Stomach (tissue), 4 donors: ENCODE measurements around the gene SH3GL1.

ENCODE experiments used
- EP300 ChIP-seq: sonication (generic); formaldehyde crosslinking; IDR thresholded peaks from one replicate; pipeline ENCODE4 v1.6.1; 2017; ENCODE audit warnings: antibody characterized with exemption
- TF ChIP-seq, protein P1 (sequence below), 7 experiments: fragments of 450-650 bp in 4 of 7; fragments of 200-600 bp in 3 of 7; sonication (generic) in 3 of 7; IDR thresholded peaks; one replicate each; pipeline ENCODE4 v1.5.1; 2016 to 2019; ENCODE audit warnings: antibody characterized with exemption in 7 of 7, control low read depth in 2 of 7, mild to moderate bottlenecking in 1 of 7

DNA sequence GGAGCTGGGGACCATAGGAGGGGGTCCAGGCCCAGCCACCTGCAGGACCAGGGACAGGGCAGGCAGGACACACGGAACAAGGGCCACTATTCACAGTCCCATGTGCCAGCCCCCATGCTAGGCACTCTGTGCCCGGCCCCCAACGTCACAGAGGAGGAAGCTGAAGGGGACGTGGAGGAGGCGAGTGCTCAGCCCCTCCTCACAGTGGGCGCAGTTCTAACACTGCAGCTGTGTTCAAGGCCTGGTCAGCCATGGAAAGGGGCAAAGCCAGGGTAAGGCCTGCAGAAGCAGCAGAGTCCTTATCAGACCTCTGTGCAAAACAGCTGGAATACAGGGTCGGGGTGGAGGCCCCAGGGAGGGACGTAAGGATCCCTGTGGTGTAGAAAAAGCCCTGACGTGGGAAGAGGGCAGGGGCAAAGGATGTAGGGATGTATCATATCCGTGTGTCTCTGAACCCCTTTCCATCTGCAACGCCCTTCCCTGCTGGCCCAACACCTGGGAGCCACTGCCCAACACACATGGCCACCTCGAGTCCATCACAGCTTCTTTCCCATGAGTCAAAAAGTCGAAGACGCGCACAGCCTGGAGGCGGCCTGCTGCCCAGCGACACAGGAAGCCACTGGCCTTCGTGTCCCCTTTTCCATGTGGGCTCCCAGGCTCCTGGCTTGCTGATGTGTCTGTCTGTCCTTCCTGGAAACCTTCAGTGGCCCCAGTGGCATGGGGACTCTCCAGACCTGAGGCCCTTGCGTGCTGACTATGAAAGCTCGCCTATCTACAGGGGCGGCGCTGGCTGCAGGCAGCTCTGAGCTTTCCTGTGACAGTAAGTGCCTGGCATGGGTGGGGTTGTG lies 28.0 kb downstream of the SH3GL1 start:
- TF ChIP-seq, protein P1, sequence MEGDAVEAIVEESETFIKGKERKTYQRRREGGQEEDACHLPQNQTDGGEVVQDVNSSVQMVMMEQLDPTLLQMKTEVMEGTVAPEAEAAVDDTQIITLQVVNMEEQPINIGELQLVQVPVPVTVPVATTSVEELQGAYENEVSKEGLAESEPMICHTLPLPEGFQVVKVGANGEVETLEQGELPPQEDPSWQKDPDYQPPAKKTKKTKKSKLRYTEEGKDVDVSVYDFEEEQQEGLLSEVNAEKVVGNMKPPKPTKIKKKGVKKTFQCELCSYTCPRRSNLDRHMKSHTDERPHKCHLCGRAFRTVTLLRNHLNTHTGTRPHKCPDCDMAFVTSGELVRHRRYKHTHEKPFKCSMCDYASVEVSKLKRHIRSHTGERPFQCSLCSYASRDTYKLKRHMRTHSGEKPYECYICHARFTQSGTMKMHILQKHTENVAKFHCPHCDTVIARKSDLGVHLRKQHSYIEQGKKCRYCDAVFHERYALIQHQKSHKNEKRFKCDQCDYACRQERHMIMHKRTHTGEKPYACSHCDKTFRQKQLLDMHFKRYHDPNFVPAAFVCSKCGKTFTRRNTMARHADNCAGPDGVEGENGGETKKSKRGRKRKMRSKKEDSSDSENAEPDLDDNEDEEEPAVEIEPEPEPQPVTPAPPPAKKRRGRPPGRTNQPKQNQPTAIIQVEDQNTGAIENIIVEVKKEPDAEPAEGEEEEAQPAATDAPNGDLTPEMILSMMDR (IDR thresholded peaks at IDR 0.05) = no peak
- no peak for TF ChIP-seq EP300
